Endodermal cell (in vitro differentiated cells): ENCODE results near the gene DAPK2. TPM values are rescaled to one million over a fixed set of nuclear protein-coding genes. Genes with fewer than 3 reads are reported as not detected.

Experiments
- DNase-seq: peaks from one replicate; pipeline ENCODE4 v3.0.0-alpha.2; 2017
- H3K27ac ChIP-seq: 2 replicates; pipeline ENCODE4 v1.5.1; 2013; ENCODE audit warnings: mild to moderate bottlenecking, low read depth, low read length, moderate library complexity
- H3K27me3 ChIP-seq: 2 replicates; pipeline ENCODE4 v1.6.1; 2013; ENCODE audit warnings: mild to moderate bottlenecking, low read length, moderate library complexity; ENCODE audit not compliant: insufficient read depth, control insufficient read depth, poor library complexity, severe bottlenecking
- H3K36me3 ChIP-seq: 2 replicates; pipeline ENCODE4 v1.7.0; 2013; ENCODE audit warnings: mild to moderate bottlenecking, low read length, moderate library complexity; ENCODE audit not compliant: control insufficient read depth, insufficient read depth
- H3K4me1 ChIP-seq: one replicate; pipeline ENCODE4 v1.7.0; 2013; ENCODE audit warnings: low read length; ENCODE audit not compliant: control insufficient read depth, insufficient read depth
- H3K4me3 ChIP-seq: 2 replicates; pipeline ENCODE4 v1.5.1; 2013; ENCODE audit warnings: mild to moderate bottlenecking, low read length, moderate library complexity
- H3K9ac ChIP-seq: 2 replicates; pipeline ENCODE4 v1.6.1; 2013; ENCODE audit warnings: mild to moderate bottlenecking, low read length, moderate library complexity; ENCODE audit not compliant: poor library complexity, severe bottlenecking; ENCODE audit errors: extremely low read depth
- H3K9me3 ChIP-seq: 2 replicates; pipeline ENCODE4 v1.6.1; 2013; ENCODE audit warnings: mild to moderate bottlenecking, low read length, moderate library complexity; ENCODE audit not compliant: control insufficient read depth
- H3K27ac Mint-ChIP-seq: 2 replicates; pipeline ENCODE4 v1.8.0; 2020; ENCODE audit warnings: mixed read lengths
- H3K27me3 Mint-ChIP-seq: 2 replicates; pipeline ENCODE4 v1.8.0; 2021; ENCODE audit warnings: mild to moderate bottlenecking, mixed read lengths; ENCODE audit not compliant: insufficient read depth
- H3K36me3 Mint-ChIP-seq: 2 replicates; pipeline ENCODE4 v1.8.0; 2020; ENCODE audit warnings: low read depth, mixed read lengths
- H3K4me1 Mint-ChIP-seq: 2 replicates; pipeline ENCODE4 v1.8.0; 2020; ENCODE audit warnings: mixed read lengths
- H3K4me3 Mint-ChIP-seq: 2 replicates; pipeline ENCODE4 v1.8.0; 2020; ENCODE audit warnings: mild to moderate bottlenecking, moderate library complexity, mixed read lengths
- H3K9me3 Mint-ChIP-seq: 2 replicates; pipeline ENCODE4 v1.8.0; 2020; ENCODE audit warnings: mild to moderate bottlenecking, mixed read lengths
- CTCF ChIP-seq: fragments of 200-600 bp; sonication (generic); conservative IDR thresholded peaks from 2 replicates; pipeline ENCODE4 v1.5.0; 2021; ENCODE audit warnings: antibody characterized with exemption, mild to moderate bottlenecking
- WGBS, 2 experiments: methylation state at CpG; one replicate each; pipeline versions ENCODE4 v1.1.5 to v1.1.7; 2013; ENCODE audit warnings: missing lambda C conversion rate in 2 of 2, mixed read lengths in 1 of 2; ENCODE audit not compliant: insufficient coverage in 1 of 2, insufficient read length in 1 of 2; 5-methylcytosine and 5-hydroxymethylcytosine counted together
- total RNA-seq, 2 donors: library from RNA; stranded (reverse); fragmentation: NEBNext Ultra II Directional in 1 of 2; extraction: Animal tissue kit (Norgen Biotek cat#: 25700) in 1 of 2; gene quantifications; 2 replicates in 1 of 2; 3 replicates in 1 of 2; pipeline ENCODE4 v1.2.1, GENCODE V29; 2021

DAPK2 gene
- total RNA-seq, 2 donors from 2014 or later = 2.4 to 2.6 TPM

GRCh38 chr15:63912061-63912615 lies 134.1 kb downstream of the DAPK2 start:
- DNase-seq = no peak
- H3K27me3 ChIP-seq = no peaks in the 10 kb centered on the region
- H3K36me3 ChIP-seq = no peaks in the 10 kb centered on the region
- peaks cover 24% of the 10 kb centered on the region for H3K4me1 Mint-ChIP-seq
- no peak for TF ChIP-seq CTCF
- WGBS, 2 experiments = 93 to 94% methylated on average over 11 to 15 of the region's 15 CpGs
- no peak overlapping the region for H3K4me3 Mint-ChIP-seq
- H3K9me3 ChIP-seq = no peaks in the 10 kb centered on the region
- H3K27ac ChIP-seq = no peak overlapping the region
- H3K9me3 Mint-ChIP-seq = no peaks in the 10 kb centered on the region
- H3K4me1 ChIP-seq = peaks cover 8% of the 10 kb centered on the region
- H3K4me3 ChIP-seq = no peak overlapping the region
- no peak overlapping the region for H3K9ac ChIP-seq
- H3K27me3 Mint-ChIP-seq = no peaks in the 10 kb centered on the region
- H3K27ac Mint-ChIP-seq = no peak overlapping the region
- H3K36me3 Mint-ChIP-seq = no peaks in the 10 kb centered on the region

GRCh38 chr15:63911160-63911559 lies 135.1 kb downstream of the DAPK2 start:
- Histone ChIP-seq H3K27me3 (no peaks in the 10 kb centered on the region), H3K9ac (no peak overlapping the region), H3K9me3 (no peaks in the 10 kb centered on the region), H3K4me3 (no peak overlapping the region), H3K27ac (no peak overlapping the region), H3K36me3 (no peaks in the 10 kb centered on the region), H3K4me1 (peaks cover 6% of the 10 kb centered on the region)
- 50% methylated on average over 2 of the region's 4 CpGs; no CpG with 5 or more reads in 1 of the 2 experiments for WGBS, 2 experiments
- H3K27ac Mint-ChIP-seq = no peak overlapping the region
- no peaks in the 10 kb centered on the region for H3K27me3 Mint-ChIP-seq
- no peaks in the 10 kb centered on the region for H3K9me3 Mint-ChIP-seq
- H3K4me3 Mint-ChIP-seq = no peak overlapping the region
- H3K4me1 Mint-ChIP-seq = peaks cover 16% of the 10 kb centered on the region
- H3K36me3 Mint-ChIP-seq = no peaks in the 10 kb centered on the region
- TF ChIP-seq CTCF = no peak
- DNase-seq = no peak

- 88% methylated on average over 5 to 10 of the region's 10 CpGs for WGBS, 2 experiments
- H3K27ac Mint-ChIP-seq = no peak overlapping the region
Observed at GRCh38 chr15:63909819-63910437, 136.4 kb downstream of the DAPK2 start.

More at GRCh38 chr15:63909819-63910437, 136.4 kb downstream of the DAPK2 start:
- Mint-ChIP-seq H3K4me1 (peaks cover 7% of the 10 kb centered on the region), H3K9me3 (no peaks in the 10 kb centered on the region), H3K36me3 (no peaks in the 10 kb centered on the region), H3K27me3 (peaks cover 1% of the 10 kb centered on the region), H3K4me3 (no peak overlapping the region)
- TF ChIP-seq CTCF = no peak
- Histone ChIP-seq H3K4me1 (peaks cover 3% of the 10 kb centered on the region), H3K27me3 (no peaks in the 10 kb centered on the region), H3K9ac (no peak overlapping the region), H3K36me3 (no peaks in the 10 kb centered on the region), H3K9me3 (no peaks in the 10 kb centered on the region), H3K4me3 (no peak overlapping the region), H3K27ac (no peak overlapping the region)
- DNase-seq = no peak
